Psoas muscle (tissue), 8 donors: Measurements from ENCODE around the gene NT5DC4. TPM values are rescaled to one million over a fixed set of nuclear protein-coding genes. Genes with fewer than 3 reads are reported as not detected.

Experiments
- ATAC-seq, 4 donors: fragments of 200-7000 bp; cut with Tn5 transposase; one replicate each; pipeline ENCODE4 v1.9.1; 2020; ENCODE audit warnings: moderate library complexity in 3 of 4, mild to moderate bottlenecking in 2 of 4
- DNase-seq, 2 donors: peaks; one replicate each; pipeline ENCODE4 v3.0.0-alpha.2; 2020
- H3K27ac ChIP-seq: fragments of 200-600 bp; one replicate; pipeline ENCODE4 v1.8.0; 2022
- H3K27me3 ChIP-seq, 3 donors: fragments of 200-600 bp in 1 of 3; one replicate each; pipeline versions ENCODE4 v1.6.1 to v1.8.0; 2013 to 2022; ENCODE audit warnings: low read length in 2 of 3, mild to moderate bottlenecking in 2 of 3, moderate library complexity in 1 of 3; ENCODE audit not compliant: insufficient read depth in 3 of 3
- H3K36me3 ChIP-seq, 2 donors: fragments of 200-600 bp in 1 of 2; one replicate each; pipeline versions ENCODE4 v1.6.1 to v1.8.0; 2013 to 2022; ENCODE audit warnings: low read depth in 1 of 2, mild to moderate bottlenecking in 1 of 2, moderate library complexity in 1 of 2; ENCODE audit not compliant: insufficient read depth in 1 of 2
- H3K4me1 ChIP-seq: fragments of 200-600 bp; one replicate; pipeline ENCODE4 v1.8.0; 2022
- H3K4me3 ChIP-seq: fragments of 200-600 bp; one replicate; pipeline ENCODE4 v1.8.0; 2022; ENCODE audit warnings: mild to moderate bottlenecking
- H3K9me3 ChIP-seq: fragments of 200-600 bp; one replicate; pipeline ENCODE4 v1.8.0; 2022
- WGBS, 3 donors: extraction: QIAGEN DNeasy Blood & Tissue Kit; methylation state at CpG; one replicate each; pipeline versions ENCODE4 v1.1.6 to v1.1.7; 2013; 5-methylcytosine and 5-hydroxymethylcytosine counted together
- intact Hi-C, 2 donors: fragments of 100-400 bp; cut with DNase I; formaldehyde crosslinking; loops; one replicate each; pipeline versions ENCODE4 v1.11.0 to v1.14.2; 2022
- polyA plus RNA-seq, 3 donors: library from polyadenylated mRNA; stranded (reverse); fragments of 200-250 nt; gene quantifications; one replicate each; pipeline ENCODE4 v1.2.3, GENCODE V29; 2013
- total RNA-seq, 4 donors: library from RNA; stranded (reverse); fragmentation: NEBNext Ultra II Directional in 2 of 4; extraction: Animal tissue kit (Norgen Biotek cat#: 25700) in 2 of 4; gene quantifications; one replicate each; pipeline versions ENCODE4 v1.2.1 to v1.2.4, GENCODE V29; 2021 to 2023
- TF ChIP-seq, protein P1 (sequence below): fragments of 200-600 bp; IDR thresholded peaks from one replicate; pipeline ENCODE4 v1.8.0; 2022; ENCODE audit warnings: antibody characterized with exemption
- donor health status: healthy with polysubstance abuse.
- donor health status: DM: no; HTN: no; CAD: no; lungs with moderate emphysema.
- donor health status: Bipolar disorder and iron deficiency.
- donor health status: healthy.
- donor health status: DM: yes; HTN: yes; CAD: no.
- donor health status: DM: no; HTN: no; CAD: no.
- donor health status: DM: no; HTN: no; CAD: no.
- donor health status: DM: yes; HTN: yes; CAD: no.

The NT5DC4 gene
- total and polyA plus RNA-seq, 7 donors = not detected

DNA sequence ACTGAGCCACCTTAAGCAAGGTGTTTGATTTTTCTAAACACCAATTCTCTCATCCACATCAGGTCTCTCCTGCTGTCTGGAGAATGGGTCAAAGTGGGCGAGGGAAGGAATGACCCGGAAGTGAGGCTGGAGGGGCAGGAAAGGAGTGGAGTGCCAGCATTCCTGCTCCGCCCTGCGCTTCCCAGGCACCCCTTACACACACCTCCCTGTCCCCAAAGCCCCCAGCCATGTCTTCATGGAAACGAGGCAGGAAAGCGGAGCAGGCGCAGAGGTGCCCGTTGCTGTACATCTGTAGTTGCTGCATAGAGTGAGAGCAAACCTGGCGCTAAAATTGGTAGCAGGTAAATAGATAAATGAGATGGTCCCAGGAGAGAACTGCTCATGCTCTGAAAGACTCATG lies 27.2 kb upstream of the NT5DC4 start:
- TF ChIP-seq, protein P1, sequence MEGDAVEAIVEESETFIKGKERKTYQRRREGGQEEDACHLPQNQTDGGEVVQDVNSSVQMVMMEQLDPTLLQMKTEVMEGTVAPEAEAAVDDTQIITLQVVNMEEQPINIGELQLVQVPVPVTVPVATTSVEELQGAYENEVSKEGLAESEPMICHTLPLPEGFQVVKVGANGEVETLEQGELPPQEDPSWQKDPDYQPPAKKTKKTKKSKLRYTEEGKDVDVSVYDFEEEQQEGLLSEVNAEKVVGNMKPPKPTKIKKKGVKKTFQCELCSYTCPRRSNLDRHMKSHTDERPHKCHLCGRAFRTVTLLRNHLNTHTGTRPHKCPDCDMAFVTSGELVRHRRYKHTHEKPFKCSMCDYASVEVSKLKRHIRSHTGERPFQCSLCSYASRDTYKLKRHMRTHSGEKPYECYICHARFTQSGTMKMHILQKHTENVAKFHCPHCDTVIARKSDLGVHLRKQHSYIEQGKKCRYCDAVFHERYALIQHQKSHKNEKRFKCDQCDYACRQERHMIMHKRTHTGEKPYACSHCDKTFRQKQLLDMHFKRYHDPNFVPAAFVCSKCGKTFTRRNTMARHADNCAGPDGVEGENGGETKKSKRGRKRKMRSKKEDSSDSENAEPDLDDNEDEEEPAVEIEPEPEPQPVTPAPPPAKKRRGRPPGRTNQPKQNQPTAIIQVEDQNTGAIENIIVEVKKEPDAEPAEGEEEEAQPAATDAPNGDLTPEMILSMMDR = no peak
- Histone ChIP-seq H3K27ac (no peak overlapping the region), H3K4me1 (no peaks in the 10 kb centered on the region), H3K9me3 (no peaks in the 10 kb centered on the region), H3K36me3 (no peaks in the 10 kb centered on the region), H3K27me3 (no peaks in the 10 kb centered on the region), H3K4me3 (no peak overlapping the region)
- 84 to 91% (median 86%) methylated on average over 9 of the region's 9 CpGs for WGBS, 3 donors
- intact Hi-C loops = loop anchor here (5.0 kb wide), 2 partner anchors 66 to 91 kb away; no protein-coding TSS in a partner anchor
- ATAC-seq = no peak
- DNase-seq = no peak

DNA sequence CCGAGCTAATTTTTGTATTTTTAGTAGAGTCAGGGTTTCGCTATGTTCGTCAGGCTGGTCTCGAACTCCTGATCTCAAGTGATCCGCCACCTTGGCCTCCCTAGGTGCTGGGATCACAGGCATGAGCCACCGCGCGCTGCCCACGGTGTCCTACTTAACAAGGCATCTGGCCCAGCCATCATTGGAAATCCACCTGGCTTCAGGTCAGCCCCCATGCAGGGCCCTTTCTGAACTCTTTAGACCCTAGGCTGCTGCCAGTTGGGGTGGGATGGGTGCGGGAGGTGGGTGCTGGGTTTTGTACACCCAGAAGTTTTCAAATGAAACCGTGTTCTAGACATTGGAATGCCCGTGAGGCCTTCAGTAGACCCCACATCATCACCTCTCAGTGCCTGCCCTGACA lies 26.6 kb upstream of the NT5DC4 start:
- Histone ChIP-seq H3K36me3 (no peaks in the 10 kb centered on the region), H3K9me3 (no peaks in the 10 kb centered on the region), H3K27ac (no peak overlapping the region), H3K4me3 (no peak overlapping the region), H3K27me3 (no peaks in the 10 kb centered on the region), H3K4me1 (no peaks in the 10 kb centered on the region)
- WGBS, 3 donors = 93 to 96% (median 95%) methylated on average over 12 of the region's 12 CpGs
- no peak for ATAC-seq
- DNase-seq = no peak
- intact Hi-C loops = loop anchor here (5.0 kb wide), 2 partner anchors 67 to 92 kb away; no protein-coding TSS in a partner anchor
- TF ChIP-seq, protein P1 = no peak

- intact Hi-C loops = no loop called here
- TF ChIP-seq, protein P1 = no peak
- Histone ChIP-seq H3K27ac (no peak overlapping the region), H3K9me3 (no peaks in the 10 kb centered on the region), H3K4me3 (no peak overlapping the region), H3K4me1 (no peaks in the 10 kb centered on the region), H3K27me3 (no peaks in the 10 kb centered on the region), H3K36me3 (no peaks in the 10 kb centered on the region)
- DNase-seq (no peak), ATAC-seq (no peak)
- 76 to 88% (median 82%) methylated on average over 3 of the region's 3 CpGs for WGBS, 3 donors
These were observed 21.8 kb upstream of the NT5DC4 start for GRCh38 chr2:112698834-112699515.

DNA sequence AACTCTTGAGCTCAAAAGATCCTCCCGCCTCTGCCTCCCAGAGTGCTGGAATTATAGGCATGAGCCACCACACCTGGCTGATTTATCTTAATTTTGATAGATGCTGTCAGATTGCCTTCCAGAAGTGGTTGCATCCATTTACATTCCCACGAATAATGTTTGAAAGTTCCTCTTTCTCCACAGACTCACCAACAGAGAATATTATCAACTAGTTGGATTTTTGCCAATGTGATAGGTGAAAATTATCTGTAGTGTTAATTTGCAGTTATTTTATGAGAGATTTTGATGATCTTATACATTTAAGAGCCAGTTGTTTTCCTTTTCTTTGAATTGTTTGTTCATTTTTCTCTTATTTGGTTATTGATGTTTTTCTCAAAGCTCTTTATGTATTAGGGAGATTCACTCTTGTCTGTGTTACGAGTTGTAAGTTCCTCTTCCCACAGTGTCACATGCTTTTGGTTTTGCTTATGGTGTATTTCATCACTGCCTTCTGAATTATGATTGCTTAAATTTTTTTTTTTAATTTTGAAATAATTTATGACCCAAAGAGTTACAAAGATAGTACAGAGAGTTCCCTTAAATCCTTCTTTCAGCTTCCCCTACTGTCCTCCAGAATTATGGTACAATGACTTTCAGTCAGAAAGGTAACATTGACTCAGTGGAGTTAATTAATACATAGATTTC lies 20.7 kb upstream of the NT5DC4 start:
- TF ChIP-seq, protein P1 = no peak
- WGBS, 3 donors = 80 to 84% (median 80%) methylated on average over 3 of the region's 3 CpGs
- intact Hi-C loops = no loop called here
- Histone ChIP-seq H3K27ac (no peak overlapping the region), H3K4me1 (no peaks in the 10 kb centered on the region), H3K9me3 (no peaks in the 10 kb centered on the region), H3K4me3 (no peak overlapping the region), H3K36me3 (no peaks in the 10 kb centered on the region), H3K27me3 (no peaks in the 10 kb centered on the region)
- ATAC-seq = no peak
- DNase-seq = no peak
